Measurements from ENCODE around the gene ZNF691.

Gene ZNF691

DNA sequence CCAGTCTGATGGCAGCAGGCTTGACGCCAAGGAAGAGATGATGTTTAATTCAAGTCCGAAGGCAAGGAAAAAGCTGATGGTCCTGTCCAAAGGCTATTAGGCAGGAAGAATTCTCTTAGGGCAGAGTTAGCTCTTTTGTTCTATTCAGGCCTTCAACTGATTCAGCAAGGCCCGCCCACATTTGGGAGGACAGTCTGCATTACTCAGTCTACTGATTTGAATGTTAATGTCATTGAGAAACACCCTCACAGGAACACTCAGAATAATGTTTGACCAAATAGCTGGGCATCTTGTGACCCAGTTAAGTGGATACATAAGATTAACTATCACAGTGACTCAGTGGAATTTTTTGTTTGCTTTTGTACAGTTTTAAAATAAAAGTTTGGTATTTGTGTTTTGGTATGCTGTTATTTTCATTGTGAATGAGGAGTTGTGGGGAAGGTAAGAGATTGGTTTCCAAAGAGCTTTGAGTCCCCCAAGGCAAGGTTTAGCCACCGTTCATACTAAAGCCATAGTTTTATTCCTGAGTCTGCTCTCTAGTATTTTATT, 1.7 kb upstream of the ZNF691 start:
- DNase-seq (ENCODE audit: extremely low read depth, low read depth): no peak
- TF ChIP-seq, protein P1, sequence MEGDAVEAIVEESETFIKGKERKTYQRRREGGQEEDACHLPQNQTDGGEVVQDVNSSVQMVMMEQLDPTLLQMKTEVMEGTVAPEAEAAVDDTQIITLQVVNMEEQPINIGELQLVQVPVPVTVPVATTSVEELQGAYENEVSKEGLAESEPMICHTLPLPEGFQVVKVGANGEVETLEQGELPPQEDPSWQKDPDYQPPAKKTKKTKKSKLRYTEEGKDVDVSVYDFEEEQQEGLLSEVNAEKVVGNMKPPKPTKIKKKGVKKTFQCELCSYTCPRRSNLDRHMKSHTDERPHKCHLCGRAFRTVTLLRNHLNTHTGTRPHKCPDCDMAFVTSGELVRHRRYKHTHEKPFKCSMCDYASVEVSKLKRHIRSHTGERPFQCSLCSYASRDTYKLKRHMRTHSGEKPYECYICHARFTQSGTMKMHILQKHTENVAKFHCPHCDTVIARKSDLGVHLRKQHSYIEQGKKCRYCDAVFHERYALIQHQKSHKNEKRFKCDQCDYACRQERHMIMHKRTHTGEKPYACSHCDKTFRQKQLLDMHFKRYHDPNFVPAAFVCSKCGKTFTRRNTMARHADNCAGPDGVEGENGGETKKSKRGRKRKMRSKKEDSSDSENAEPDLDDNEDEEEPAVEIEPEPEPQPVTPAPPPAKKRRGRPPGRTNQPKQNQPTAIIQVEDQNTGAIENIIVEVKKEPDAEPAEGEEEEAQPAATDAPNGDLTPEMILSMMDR (IDR thresholded peaks at IDR 0.05; ENCODE audit: low read depth, low read length): no peak

DNA sequence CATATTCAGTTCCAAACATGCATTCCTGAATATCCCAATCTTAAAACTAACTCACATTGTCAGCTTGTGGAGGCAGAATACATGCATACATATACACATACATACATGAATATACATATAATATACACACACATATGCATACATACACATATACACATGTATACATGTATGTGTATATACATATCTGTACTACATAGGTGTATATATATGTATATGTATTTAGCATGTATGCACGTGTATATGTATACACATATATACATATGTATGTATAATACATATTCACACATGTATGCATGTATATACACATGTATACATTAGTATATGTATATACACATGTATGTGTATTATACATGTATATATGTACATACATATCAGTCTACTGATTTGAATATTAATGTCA, 1.2 kb upstream of the ZNF691 start:
- TF ChIP-seq, protein P1 (IDR thresholded peaks at IDR 0.05; ENCODE audit: low read depth, low read length): no peak
- no peak for DNase-seq (ENCODE audit: extremely low read depth, low read depth)

DNA sequence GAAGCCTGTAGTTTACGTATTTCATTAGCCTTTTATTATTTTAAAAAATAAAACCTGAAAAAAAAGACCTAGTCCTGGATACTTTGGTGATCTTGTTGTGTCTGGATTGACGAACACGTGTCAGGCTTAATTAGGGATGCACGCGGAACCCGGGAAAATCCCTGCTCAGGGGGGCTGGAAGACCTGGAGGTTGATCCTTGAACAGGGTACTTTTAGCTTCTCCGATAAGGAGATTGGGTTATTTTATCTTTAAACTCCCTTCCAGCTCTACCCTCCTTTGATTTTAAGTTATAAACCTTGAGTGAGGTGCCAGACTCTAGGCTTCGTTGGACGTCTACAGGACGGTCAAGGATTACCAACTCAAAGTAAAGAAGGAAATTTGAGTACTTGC, 552 bp upstream of the ZNF691 start:
- DNase-seq (ENCODE audit: extremely low read depth, low read depth): no peak
- TF ChIP-seq, protein P1 (IDR thresholded peaks at IDR 0.05; ENCODE audit: low read depth, low read length): no peak

DNA sequence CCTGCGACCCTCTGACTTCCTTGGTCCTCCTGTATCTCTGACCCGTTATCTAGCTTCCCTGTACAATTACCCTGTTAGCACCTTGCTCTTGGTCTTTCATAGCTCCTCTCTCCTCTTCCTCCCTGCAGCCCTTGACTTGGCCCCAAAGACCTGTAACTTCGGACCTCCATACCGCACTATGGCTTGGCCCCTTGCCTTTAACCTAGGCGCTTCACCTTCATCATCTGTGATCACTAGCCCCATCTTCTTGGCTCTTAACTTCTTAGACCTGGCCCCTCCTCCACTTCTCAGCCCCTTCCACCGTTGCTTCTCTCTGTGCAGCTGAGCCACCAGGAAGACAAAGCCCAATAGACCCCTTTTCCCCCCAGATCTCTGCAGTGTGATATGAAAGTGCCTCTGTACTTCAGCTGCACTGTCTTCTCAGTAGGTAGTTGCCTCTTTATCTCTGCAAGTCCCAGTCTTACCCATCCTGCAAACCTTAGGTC, 740 bp downstream of the ZNF691 start:
- TF ChIP-seq, protein P1 (IDR thresholded peaks at IDR 0.05; ENCODE audit: low read depth, low read length): no peak
- no peak for DNase-seq (ENCODE audit: extremely low read depth, low read depth)

DNA sequence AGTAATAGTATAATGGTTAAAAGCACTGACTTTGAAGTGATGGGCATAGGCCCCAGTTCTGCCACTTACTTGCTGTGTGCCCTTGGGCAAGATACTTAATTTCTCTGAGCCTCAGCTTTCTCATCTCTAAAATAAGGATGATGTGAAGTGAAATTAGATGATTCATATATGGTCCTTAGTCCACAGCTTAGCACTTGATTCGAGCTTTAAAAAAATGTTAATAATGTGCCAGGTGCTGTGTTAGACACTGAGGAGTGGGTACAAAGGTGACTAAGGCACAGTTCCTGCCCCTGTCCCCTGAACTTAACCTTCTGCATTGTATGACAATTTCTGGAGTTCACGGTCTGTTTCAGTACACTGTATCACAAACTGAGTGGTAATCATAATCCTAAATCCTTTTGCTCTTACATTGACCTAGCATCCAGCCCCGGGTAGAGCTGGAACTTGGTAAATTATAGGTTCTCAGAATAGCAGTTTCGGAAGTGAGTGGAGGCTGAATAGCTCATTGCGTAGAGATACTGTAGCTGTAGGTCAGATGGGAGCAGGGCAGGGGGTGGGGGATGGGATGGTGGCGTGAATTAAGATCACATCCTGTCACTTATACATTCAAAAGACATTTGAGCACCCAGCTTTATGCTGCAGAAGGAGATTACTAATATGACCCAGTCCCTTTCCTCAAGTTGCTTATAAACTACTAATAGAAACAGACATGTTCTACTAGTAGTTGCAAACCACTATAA, 1.5 kb downstream of the ZNF691 start:
- no peak for DNase-seq (ENCODE audit: extremely low read depth, low read depth)
- TF ChIP-seq, protein P1 (IDR thresholded peaks at IDR 0.05; ENCODE audit: low read depth, low read length): no peak

DNA sequence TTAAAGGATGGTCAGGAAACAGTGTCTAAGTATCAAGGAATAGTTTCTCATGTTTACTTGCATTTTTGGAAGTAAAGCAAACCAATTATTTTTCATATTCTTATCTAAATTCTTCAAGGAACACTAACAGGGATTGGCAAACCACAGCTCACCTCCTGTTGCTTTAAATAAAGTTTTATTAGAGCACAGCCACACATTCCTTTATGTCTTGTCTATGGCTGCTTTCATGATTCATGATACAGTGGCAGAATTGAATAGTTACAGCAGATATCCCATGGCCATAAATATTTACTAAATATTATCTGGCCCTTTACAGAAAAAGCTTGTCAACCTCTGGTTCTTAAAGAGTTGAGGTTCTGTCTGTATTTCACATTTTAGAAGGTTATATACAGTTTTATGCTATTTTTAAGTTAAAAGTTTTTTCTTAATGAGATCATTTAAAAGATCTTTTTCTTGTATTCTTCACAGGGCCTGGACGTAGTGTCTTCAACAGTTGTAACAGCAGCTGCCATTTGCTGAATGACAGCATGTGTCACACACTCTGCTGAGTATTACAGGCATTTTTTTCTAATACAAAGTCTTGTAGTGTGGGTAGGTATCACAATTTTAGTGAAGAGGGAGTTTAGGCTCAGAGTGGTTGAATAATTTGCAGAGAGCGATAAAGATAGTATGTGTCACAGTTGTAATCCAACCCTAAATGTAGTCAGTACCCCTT, 2.6 kb downstream of the ZNF691 start:
- TF ChIP-seq, protein P1 (IDR thresholded peaks at IDR 0.05; ENCODE audit: low read depth, low read length): no peak
- no peak for DNase-seq (ENCODE audit: extremely low read depth, low read depth)

DNA sequence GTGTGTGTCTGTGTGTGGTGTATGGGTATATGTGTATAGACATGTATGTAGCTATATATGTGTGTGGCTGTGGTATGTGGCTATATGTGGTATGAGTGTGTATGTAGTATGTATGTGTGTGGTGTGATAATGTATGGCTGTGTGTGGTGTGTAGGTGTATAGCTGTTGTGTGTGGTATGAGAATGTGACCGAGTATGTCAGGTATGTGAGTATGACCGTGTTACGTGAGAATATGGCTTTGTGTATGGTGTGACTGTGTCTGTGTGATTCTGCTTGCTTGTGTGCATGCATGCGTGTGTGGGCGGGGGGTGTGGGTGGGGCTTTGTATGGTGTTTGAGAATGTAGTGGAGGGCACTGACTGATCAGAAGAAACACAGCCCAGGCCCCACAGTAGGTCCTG, 3.5 kb downstream of the ZNF691 start:
- DNase-seq (ENCODE audit: extremely low read depth, low read depth): no peak
- TF ChIP-seq, protein P1 (IDR thresholded peaks at IDR 0.05; ENCODE audit: low read depth, low read length): no peak
